ENCODE data around the gene LYPD6. TPM values are rescaled to one million over a fixed set of nuclear protein-coding genes. Genes with fewer than 3 reads are reported as not detected.

The LYPD6 gene
- total RNA-seq, 1 experiment from 2014 or later, result 13.4 TPM

- no peak for DNase-seq (ENCODE audit: low spot score)
- in situ Hi-C loops (cut with HindIII; ENCODE audit: low sequenced_read_pairs), result no loop called here
Observed at GRCh38 chr2:149438330-149438960, 108.1 kb downstream of the LYPD6 start.

- in situ Hi-C loops (cut with HindIII; ENCODE audit: low sequenced_read_pairs), result no loop called here
- no peak for DNase-seq (ENCODE audit: low spot score)
Observed at GRCh38 chr2:149441255-149441654, 110.9 kb downstream of the LYPD6 start.

- in situ Hi-C loops (cut with HindIII; ENCODE audit: low sequenced_read_pairs), result no loop called here
- DNase-seq (ENCODE audit: low spot score), result no peak
Observed at GRCh38 chr2:149442346-149442745, 112.0 kb downstream of the LYPD6 start.

- DNase-seq (ENCODE audit: low spot score), result no peak
- in situ Hi-C loops (cut with HindIII; ENCODE audit: low sequenced_read_pairs), result no loop called here
Observed at GRCh38 chr2:149443150-149443549, 112.8 kb downstream of the LYPD6 start.

GRCh38 chr2:149446748-149447147 lies 116.4 kb downstream of the LYPD6 start:
- in situ Hi-C loops (cut with HindIII; ENCODE audit: low sequenced_read_pairs), result no loop called here
- DNase-seq (ENCODE audit: low spot score), result peak; percentile 7

GRCh38 chr2:149448315-149448714 lies 117.9 kb downstream of the LYPD6 start:
- no peak for DNase-seq (ENCODE audit: low spot score)
- in situ Hi-C loops (cut with HindIII; ENCODE audit: low sequenced_read_pairs), result no loop called here

- in situ Hi-C loops (cut with HindIII; ENCODE audit: low sequenced_read_pairs), result no loop called here
- DNase-seq (ENCODE audit: low spot score), result no peak
Observed at GRCh38 chr2:149449017-149449416, 118.6 kb downstream of the LYPD6 start.

- in situ Hi-C loops (cut with HindIII; ENCODE audit: low sequenced_read_pairs), result no loop called here
- no peak for DNase-seq (ENCODE audit: low spot score)
Observed at GRCh38 chr2:149451417-149452165, 121.2 kb downstream of the LYPD6 start.

GRCh38 chr2:149456285-149456684 lies 125.9 kb downstream of the LYPD6 start:
- in situ Hi-C loops (cut with HindIII; ENCODE audit: low sequenced_read_pairs), result no loop called here
- DNase-seq (ENCODE audit: low spot score), result no peak

GRCh38 chr2:149458502-149458901 lies 128.1 kb downstream of the LYPD6 start:
- in situ Hi-C loops (cut with HindIII; ENCODE audit: low sequenced_read_pairs), result no loop called here
- DNase-seq (ENCODE audit: low spot score), result no peak

GRCh38 chr2:149463328-149464002 lies 133.1 kb downstream of the LYPD6 start:
- no peak for DNase-seq (ENCODE audit: low spot score)
- in situ Hi-C loops (cut with HindIII; ENCODE audit: low sequenced_read_pairs), result no loop called here

GRCh38 chr2:149464396-149464795 lies 134.0 kb downstream of the LYPD6 start:
- in situ Hi-C loops (cut with HindIII; ENCODE audit: low sequenced_read_pairs), result no loop called here
- DNase-seq (ENCODE audit: low spot score), result no peak

- in situ Hi-C loops (cut with HindIII; ENCODE audit: low sequenced_read_pairs), result no loop called here
- no peak for DNase-seq (ENCODE audit: low spot score)
Observed at GRCh38 chr2:149465873-149466272, 135.5 kb downstream of the LYPD6 start.

GRCh38 chr2:149466635-149467034 lies 136.2 kb downstream of the LYPD6 start:
- in situ Hi-C loops (cut with HindIII; ENCODE audit: low sequenced_read_pairs), result no loop called here
- DNase-seq (ENCODE audit: low spot score), result no peak

GRCh38 chr2:149467436-149467835 lies 137.0 kb downstream of the LYPD6 start:
- in situ Hi-C loops (cut with HindIII; ENCODE audit: low sequenced_read_pairs), result no loop called here
- DNase-seq (ENCODE audit: low spot score), result no peak

- DNase-seq (ENCODE audit: low spot score), result no peak
- in situ Hi-C loops (cut with HindIII; ENCODE audit: low sequenced_read_pairs), result no loop called here
Observed at GRCh38 chr2:149468636-149469035, 138.2 kb downstream of the LYPD6 start.

GRCh38 chr2:149470046-149470445 lies 139.7 kb downstream of the LYPD6 start:
- DNase-seq (ENCODE audit: low spot score), result no peak
- in situ Hi-C loops (cut with HindIII; ENCODE audit: low sequenced_read_pairs), result no loop called here

GRCh38 chr2:149472413-149472812 lies 142.0 kb downstream of the LYPD6 start:
- DNase-seq (ENCODE audit: low spot score), result no peak
- in situ Hi-C loops (cut with HindIII; ENCODE audit: low sequenced_read_pairs), result no loop called here

- no peak for DNase-seq (ENCODE audit: low spot score)
- in situ Hi-C loops (cut with HindIII; ENCODE audit: low sequenced_read_pairs), result no loop called here
Observed at GRCh38 chr2:149473068-149473467, 142.7 kb downstream of the LYPD6 start.

- no peak for DNase-seq (ENCODE audit: low spot score)
- in situ Hi-C loops (cut with HindIII; ENCODE audit: low sequenced_read_pairs), result no loop called here
Observed at GRCh38 chr2:149473521-149473920, 143.1 kb downstream of the LYPD6 start.

Data from G401 (cell line).